ENCODE results near the gene AOC2. TPM values are rescaled to one million over a fixed set of nuclear protein-coding genes. Genes with fewer than 3 reads are reported as not detected.
"Not testable (repeated sequence)": the region's sequence is repeated elsewhere in the genome, so short reads cannot be mapped to it uniquely, and the experiment has no call there.

The AOC2 gene
- total RNA-seq, 1 experiment from 2014 or later = 4.7 TPM

DNA sequence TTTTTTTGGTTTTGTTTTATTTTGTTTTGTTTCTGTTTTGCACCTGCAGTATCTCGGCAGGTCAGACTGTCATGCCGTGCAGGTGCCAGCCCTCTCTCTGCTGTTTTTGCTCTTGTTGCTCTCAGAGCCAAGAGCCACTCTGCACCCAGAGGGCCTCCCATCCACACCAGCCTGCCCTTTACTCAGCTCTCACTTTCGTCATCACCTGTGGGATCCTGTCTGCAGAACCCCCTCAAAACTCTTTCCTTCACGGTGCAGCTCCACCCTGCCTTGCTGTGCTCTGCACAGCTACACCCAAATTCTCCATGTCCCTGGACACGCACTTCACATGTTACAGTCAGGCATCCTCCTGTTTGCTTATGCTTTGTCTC is 9.2 kb downstream of the AOC2 start:
- DNase-seq (ENCODE audit: extremely low read depth, low read depth) = no peak

DNA sequence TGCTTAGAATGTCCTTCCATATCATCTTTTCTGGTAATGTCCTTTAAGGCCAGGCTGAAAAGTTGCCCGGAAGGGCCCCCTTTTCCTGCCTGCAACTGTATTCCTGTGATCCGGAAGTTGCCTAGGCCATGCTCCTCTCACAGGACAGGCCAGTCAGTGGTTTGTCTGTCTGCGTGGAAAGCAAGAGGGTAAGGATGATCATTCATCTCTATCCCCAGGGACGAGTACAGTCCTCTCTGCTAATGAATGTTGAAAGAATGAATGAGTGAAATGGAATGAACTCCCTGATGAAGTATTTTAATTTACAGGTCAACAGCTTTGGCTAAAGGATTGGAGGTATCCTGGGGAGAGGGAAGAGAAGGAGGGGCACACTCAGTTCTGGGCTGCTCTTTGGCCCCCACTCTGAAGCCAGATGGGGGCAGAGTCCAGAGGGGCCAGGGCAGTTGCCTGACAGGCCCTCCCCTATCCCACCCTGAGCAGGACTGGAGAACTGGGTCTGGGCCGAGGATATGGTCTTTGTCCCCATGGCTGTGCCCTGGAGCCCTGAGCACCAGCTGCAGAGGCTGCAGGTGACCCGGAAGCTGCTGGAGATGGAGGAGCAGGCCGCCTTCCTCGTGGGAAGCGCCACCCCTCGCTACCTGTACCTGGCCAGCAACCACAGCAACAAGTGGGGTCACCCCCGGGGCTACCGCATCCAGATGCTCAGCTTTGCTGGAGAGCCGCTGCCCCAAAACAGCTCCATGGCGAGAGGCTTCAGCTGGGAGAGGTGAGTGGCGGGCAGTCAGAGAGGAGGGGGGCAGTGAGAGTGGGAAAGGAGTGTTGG is 9.8 kb downstream of the AOC2 start:
- DNase-seq (ENCODE audit: extremely low read depth, low read depth) = no peak

GRCh38 chr17:42855048-42855596 is 10.7 kb downstream of the AOC2 start:
- DNase-seq (ENCODE audit: extremely low read depth, low read depth) = no peak

DNA sequence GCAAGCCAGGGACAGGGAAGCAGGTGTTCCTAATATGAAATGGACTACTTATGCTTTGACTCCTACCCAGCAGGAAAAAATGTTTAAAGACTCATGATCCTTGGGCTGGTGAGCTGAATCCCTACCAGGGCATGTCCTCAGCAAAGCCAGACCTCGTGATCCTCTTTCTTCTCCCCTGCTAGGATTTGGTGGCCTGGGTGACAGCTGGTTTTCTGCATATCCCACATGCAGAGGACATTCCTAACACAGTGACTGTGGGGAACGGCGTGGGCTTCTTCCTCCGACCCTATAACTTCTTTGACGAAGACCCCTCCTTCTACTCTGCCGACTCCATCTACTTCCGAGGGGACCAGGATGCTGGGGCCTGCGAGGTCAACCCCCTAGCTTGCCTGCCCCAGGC is 11.7 kb downstream of the AOC2 start:
- DNase-seq (ENCODE audit: extremely low read depth, low read depth) = not testable (repeated sequence)

DNA sequence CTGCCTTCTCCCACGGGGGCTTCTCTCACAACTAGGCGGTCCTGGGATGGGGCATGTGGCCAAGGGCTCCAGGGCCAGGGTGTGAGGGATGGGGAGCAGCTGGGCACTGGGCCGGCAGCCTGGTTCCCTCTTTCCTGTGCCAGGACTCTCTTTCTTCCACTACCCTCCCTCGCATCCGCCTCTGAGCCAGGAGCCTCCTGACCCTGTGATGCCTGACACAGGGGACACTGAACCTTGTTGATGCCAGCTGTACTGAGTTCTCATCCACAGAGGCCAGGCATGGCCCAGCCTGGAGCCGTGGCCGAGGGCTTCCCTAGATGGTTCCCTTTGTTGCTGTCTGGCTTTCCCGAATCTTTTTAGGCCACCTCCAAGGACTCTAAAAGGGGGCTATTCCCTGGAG is 12.1 kb downstream of the AOC2 start:
- DNase-seq (ENCODE audit: extremely low read depth, low read depth) = not testable (repeated sequence)

DNA sequence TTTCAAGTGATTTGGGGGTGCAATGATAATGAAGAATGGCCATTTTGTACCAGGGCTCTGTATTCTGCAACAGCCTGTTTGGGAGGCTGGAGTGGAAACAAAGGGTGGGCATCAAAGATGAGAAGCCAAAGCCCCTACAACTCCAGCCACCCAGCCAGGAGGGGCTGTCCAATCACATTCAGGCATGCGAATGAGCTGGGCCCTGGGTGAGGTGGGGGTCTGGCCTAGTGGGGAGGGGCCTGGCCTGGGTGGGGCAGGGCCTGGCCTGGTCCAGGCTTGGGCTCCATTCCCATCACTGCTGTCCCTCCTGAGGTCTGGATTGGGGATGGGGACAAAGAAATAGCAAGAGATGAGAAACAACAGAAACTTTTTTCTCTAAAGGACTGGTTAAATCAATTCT is 13.0 kb downstream of the AOC2 start:
- no peak for DNase-seq (ENCODE audit: extremely low read depth, low read depth)

- DNase-seq (ENCODE audit: extremely low read depth, low read depth) = no peak
These were observed 21.3 kb downstream of the AOC2 start for GRCh38 chr17:42865638-42866094.

- no peak for DNase-seq (ENCODE audit: extremely low read depth, low read depth)
These were observed 21.8 kb downstream of the AOC2 start for GRCh38 chr17:42866216-42866615.

GRCh38 chr17:42866631-42867575 is 22.5 kb downstream of the AOC2 start:
- DNase-seq (ENCODE audit: extremely low read depth, low read depth) = no peak

GRCh38 chr17:42867694-42868261 is 23.4 kb downstream of the AOC2 start:
- DNase-seq (ENCODE audit: extremely low read depth, low read depth) = not testable (repeated sequence)

DNA sequence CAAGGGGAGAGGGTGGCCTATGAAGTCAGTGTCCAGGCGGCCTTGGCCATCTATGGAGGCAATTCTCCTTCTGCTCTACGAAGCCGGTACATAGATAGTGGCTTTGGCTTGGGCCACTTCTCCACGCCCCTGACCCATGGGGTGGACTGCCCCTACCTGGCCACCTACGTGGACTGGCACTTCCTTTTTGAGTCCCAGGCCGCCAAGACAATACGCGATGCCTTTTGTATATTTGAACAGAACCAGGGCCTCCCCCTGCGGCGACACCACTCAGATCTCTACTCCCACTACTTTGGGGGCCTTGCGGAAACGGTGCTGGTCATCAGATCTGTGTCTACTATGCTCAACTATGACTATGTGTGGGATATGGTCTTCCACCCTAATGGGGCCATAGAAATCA is 24.0 kb downstream of the AOC2 start:
- no peak for DNase-seq (ENCODE audit: extremely low read depth, low read depth)

- no peak for DNase-seq (ENCODE audit: extremely low read depth, low read depth)
These were observed 27.3 kb downstream of the AOC2 start for GRCh38 chr17:42871647-42872046.

GRCh38 chr17:42872251-42872965 is 28.0 kb downstream of the AOC2 start:
- DNase-seq (ENCODE audit: extremely low read depth, low read depth) = no peak

- DNase-seq (ENCODE audit: extremely low read depth, low read depth) = no peak
These were observed 28.9 kb downstream of the AOC2 start for GRCh38 chr17:42873315-42873714.

DNA sequence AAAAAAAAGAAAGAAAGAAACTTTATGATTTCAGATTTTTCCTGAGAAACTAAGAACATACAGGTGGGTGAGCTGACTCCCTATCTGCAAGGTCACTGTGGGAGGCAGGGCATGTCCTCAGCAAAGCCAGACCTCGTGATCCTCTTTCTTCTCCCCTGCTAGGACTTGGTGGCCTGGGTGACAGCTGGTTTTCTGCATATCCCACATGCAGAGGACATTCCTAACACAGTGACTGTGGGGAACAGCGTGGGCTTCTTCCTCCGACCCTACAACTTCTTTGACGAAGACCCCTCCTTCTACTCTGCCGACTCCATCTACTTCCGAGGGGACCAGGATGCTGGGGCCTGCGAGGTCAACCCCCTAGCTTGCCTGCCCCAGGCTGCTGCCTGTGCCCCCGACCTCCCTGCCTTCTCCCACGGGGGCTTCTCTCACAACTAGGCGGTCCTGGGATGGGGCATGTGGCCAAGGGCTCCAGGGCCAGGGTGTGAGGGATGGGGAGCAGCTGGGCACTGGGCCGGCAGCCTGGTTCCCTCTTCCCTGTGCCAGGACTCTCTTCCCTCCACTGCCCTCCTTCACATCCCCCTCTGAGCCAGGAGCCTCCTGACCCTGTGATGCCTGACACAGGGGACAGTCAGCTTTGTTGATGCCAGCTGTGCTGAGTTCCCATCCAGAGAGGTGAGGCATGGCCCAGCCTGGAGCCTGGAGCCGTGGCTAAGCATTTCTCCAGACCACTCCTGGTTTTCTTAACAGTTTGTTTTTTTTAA is 29.7 kb downstream of the AOC2 start:
- DNase-seq (ENCODE audit: extremely low read depth, low read depth) = not testable (repeated sequence)

- no peak for DNase-seq (ENCODE audit: extremely low read depth, low read depth)
These were observed 32.7 kb downstream of the AOC2 start for GRCh38 chr17:42877037-42877436.

GRCh38 chr17:42878123-42878880 is 33.9 kb downstream of the AOC2 start:
- no peak for DNase-seq (ENCODE audit: extremely low read depth, low read depth)

- no peak for DNase-seq (ENCODE audit: extremely low read depth, low read depth)
These were observed 34.7 kb downstream of the AOC2 start for GRCh38 chr17:42878924-42879595.

Measured in NCI-H460 (cell line).